Measurements from ENCODE around the gene CNIH3.
"Not testable (repeated sequence)": the region's sequence is repeated elsewhere in the genome, so short reads cannot be mapped to it uniquely, and the experiment has no call there.

- TF ChIP-seq CTCF, POLR2A (IDR thresholded peaks at IDR 0.05): not testable (repeated sequence)
Measured at GRCh38 chr1:224686140-224686539, 70.0 kb downstream of the CNIH3 start.
